ENCODE results near the gene UIMC1. TPM values are rescaled to one million over a fixed set of nuclear protein-coding genes. Genes with fewer than 3 reads are reported as not detected.

The UIMC1 gene
- total RNA-seq, 1 experiment from 2014 or later, result 96.3 TPM

DNA sequence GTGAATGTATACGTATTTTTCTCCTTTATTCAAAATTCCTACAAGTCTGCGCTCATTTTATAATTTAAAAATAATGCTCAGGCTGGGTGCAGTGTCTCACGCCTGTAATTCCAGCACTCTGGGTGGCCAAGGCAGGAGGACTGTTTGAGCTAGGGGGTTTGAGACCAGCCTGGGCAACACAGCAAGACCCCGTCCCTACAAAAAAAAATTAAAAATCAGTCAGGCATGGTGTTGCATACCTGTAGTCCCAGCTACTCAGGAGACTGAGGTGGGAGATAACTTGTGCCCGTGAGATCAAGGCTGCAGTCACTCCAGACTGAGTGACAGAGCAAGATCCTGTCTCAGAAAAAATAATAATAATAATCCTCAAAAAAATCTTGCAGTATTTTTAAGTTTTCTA is 7.8 kb downstream of the UIMC1 start:
- no peaks in the 10 kb centered on the region for H3K9me3 Mint-ChIP-seq (ENCODE audit: unreplicated experiment)
- TF ChIP-seq, protein P1, sequence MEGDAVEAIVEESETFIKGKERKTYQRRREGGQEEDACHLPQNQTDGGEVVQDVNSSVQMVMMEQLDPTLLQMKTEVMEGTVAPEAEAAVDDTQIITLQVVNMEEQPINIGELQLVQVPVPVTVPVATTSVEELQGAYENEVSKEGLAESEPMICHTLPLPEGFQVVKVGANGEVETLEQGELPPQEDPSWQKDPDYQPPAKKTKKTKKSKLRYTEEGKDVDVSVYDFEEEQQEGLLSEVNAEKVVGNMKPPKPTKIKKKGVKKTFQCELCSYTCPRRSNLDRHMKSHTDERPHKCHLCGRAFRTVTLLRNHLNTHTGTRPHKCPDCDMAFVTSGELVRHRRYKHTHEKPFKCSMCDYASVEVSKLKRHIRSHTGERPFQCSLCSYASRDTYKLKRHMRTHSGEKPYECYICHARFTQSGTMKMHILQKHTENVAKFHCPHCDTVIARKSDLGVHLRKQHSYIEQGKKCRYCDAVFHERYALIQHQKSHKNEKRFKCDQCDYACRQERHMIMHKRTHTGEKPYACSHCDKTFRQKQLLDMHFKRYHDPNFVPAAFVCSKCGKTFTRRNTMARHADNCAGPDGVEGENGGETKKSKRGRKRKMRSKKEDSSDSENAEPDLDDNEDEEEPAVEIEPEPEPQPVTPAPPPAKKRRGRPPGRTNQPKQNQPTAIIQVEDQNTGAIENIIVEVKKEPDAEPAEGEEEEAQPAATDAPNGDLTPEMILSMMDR (IDR thresholded peaks at IDR 0.05; ENCODE audit: unreplicated experiment), result no peak
- no peak overlapping the region for H3K27ac Mint-ChIP-seq (ENCODE audit: low read depth, unreplicated experiment)
- H3K36me3 Mint-ChIP-seq (ENCODE audit: insufficient read depth, unreplicated experiment), result peaks cover 15% of the 10 kb centered on the region
- no TSS peak for BruUV-seq (replicated peaks)
- intact Hi-C loops (cut with micrococcal nuclease), result no loop called here
- POLR2A ChIA-PET, result no interaction called here
- no peak for DNase-seq (ENCODE audit: unreplicated experiment)
- peaks cover 53% of the 10 kb centered on the region for H3K4me1 Mint-ChIP-seq (ENCODE audit: insufficient read depth, unreplicated experiment)
- CTCF ChIA-PET, result no interaction called here
- no peak overlapping the region for H3K4me3 Mint-ChIP-seq (ENCODE audit: unreplicated experiment)
- no peaks in the 10 kb centered on the region for H3K27me3 Mint-ChIP-seq (ENCODE audit: insufficient read depth, unreplicated experiment)

DNA sequence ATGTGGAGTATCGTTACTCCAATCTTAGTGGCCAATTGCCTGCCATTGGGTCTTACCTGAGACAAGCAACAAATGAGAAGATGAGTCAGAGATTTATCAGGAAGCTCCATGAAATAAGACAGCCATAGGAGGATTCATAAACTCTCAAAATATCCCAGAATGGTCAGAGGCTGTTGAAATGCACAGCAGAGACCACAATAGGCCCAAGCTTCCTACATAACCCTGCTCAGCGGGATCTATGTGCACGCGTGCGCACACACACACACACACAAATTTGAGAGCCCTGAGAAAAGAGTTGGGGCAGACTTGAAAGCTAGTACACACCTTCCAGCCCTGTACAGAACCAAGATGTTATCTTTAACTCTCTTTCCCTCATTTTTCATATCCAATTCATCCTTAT is 9.8 kb downstream of the UIMC1 start:
- no peaks in the 10 kb centered on the region for H3K27me3 Mint-ChIP-seq (ENCODE audit: insufficient read depth, unreplicated experiment)
- peaks cover 48% of the 10 kb centered on the region for H3K4me1 Mint-ChIP-seq (ENCODE audit: insufficient read depth, unreplicated experiment)
- no peaks in the 10 kb centered on the region for H3K9me3 Mint-ChIP-seq (ENCODE audit: unreplicated experiment)
- DNase-seq (ENCODE audit: unreplicated experiment), result peak; percentile 49
- CTCF ChIA-PET, result interaction anchor here (0.9 to 1.9 kb wide), 8 partner anchors 9 to 336 kb away, joined by 3 to 14 read pairs (median 6); partner anchors contain the start of gene ZNF346
- no peak overlapping the region for H3K4me3 Mint-ChIP-seq (ENCODE audit: unreplicated experiment)
- POLR2A ChIA-PET, result interaction anchor here (0.7 to 1.9 kb wide), 3 partner anchors 9 to 26 kb away, joined by 3 to 21 read pairs (median 5); partner anchors contain the start of genes UIMC1 and ZNF346
- TF ChIP-seq, protein P1 (IDR thresholded peaks at IDR 0.05; ENCODE audit: unreplicated experiment), result no peak
- peak overlapping the region; percentile 59 for H3K27ac Mint-ChIP-seq (ENCODE audit: low read depth, unreplicated experiment)
- H3K36me3 Mint-ChIP-seq (ENCODE audit: insufficient read depth, unreplicated experiment), result peaks cover 18% of the 10 kb centered on the region
- no TSS peak for BruUV-seq (replicated peaks)
- intact Hi-C loops (cut with micrococcal nuclease), result no loop called here

GRCh38 chr5:176995896-176996767 is 10.4 kb downstream of the UIMC1 start:
- BruUV-seq (replicated peaks), result no TSS peak
- H3K4me3 Mint-ChIP-seq (ENCODE audit: unreplicated experiment), result no peak overlapping the region

DNA sequence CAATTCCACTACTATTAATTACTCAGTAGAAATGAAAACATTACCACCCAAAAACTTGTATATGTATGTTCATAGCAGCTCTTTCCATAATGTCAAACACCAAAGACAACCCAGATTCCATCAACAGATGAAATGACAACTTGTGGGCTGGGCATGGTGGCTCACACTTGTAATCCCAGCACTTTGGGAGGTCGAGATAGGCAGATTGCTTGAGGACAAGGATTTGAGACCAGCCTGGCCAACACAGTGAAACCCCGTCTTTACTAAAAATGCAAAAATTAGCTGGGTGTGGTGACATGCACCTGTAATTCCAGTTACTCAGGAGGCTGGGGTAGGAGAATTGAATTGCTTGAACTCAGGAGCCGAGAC is 11.5 kb downstream of the UIMC1 start:
- BruUV-seq (replicated peaks), result no TSS peak
- H3K27ac Mint-ChIP-seq (ENCODE audit: low read depth, unreplicated experiment), result peak overlapping the region; percentile 59
- CTCF ChIA-PET, result interaction anchor here (0.7 to 1.0 kb wide), 3 partner anchors 10 to 1451 kb away, joined by 3 read pairs; no protein-coding TSS in a partner anchor

More at GRCh38 chr5:176995896-176996767, 10.4 kb downstream of the UIMC1 start:
- peak overlapping the region; percentile 59 for H3K27ac Mint-ChIP-seq (ENCODE audit: low read depth, unreplicated experiment)
- POLR2A ChIA-PET, result interaction anchor here (0.7 to 1.9 kb wide), 3 partner anchors 10 to 27 kb away, joined by 3 to 21 read pairs (median 5); partner anchors contain the start of genes UIMC1 and ZNF346
- peaks cover 46% of the 10 kb centered on the region for H3K4me1 Mint-ChIP-seq (ENCODE audit: insufficient read depth, unreplicated experiment)
- no peaks in the 10 kb centered on the region for H3K9me3 Mint-ChIP-seq (ENCODE audit: unreplicated experiment)
- peak; percentile 56 for DNase-seq (ENCODE audit: unreplicated experiment)
- CTCF ChIA-PET, result interaction anchor here (0.7 to 1.9 kb wide), 8 partner anchors 9 to 1450 kb away, joined by 3 to 14 read pairs (median 6); partner anchors contain the start of gene ZNF346
- TF ChIP-seq, protein P1 (IDR thresholded peaks at IDR 0.05; ENCODE audit: unreplicated experiment), result no peak
- peaks cover 23% of the 10 kb centered on the region for H3K36me3 Mint-ChIP-seq (ENCODE audit: insufficient read depth, unreplicated experiment)
- intact Hi-C loops (cut with micrococcal nuclease), result no loop called here
- H3K27me3 Mint-ChIP-seq (ENCODE audit: insufficient read depth, unreplicated experiment), result no peaks in the 10 kb centered on the region

More for the DNA sequence above, 11.5 kb downstream of the UIMC1 start:
- Mint-ChIP-seq H3K27me3 (ENCODE audit: insufficient read depth, unreplicated experiment) (no peaks in the 10 kb centered on the region), H3K36me3 (ENCODE audit: insufficient read depth, unreplicated experiment) (peaks cover 24% of the 10 kb centered on the region), H3K9me3 (ENCODE audit: unreplicated experiment) (no peaks in the 10 kb centered on the region), H3K4me3 (ENCODE audit: unreplicated experiment) (no peak overlapping the region), H3K4me1 (ENCODE audit: insufficient read depth, unreplicated experiment) (peaks cover 41% of the 10 kb centered on the region)
- no peak for DNase-seq (ENCODE audit: unreplicated experiment)
- TF ChIP-seq, protein P1 (IDR thresholded peaks at IDR 0.05; ENCODE audit: unreplicated experiment), result no peak
- POLR2A ChIA-PET, result interaction anchor here (0.6 to 1.2 kb wide), 4 partner anchors 10 to 1151 kb away, joined by 3 to 6 read pairs (median 3); partner anchors contain the start of gene UIMC1
- intact Hi-C loops (cut with micrococcal nuclease), result no loop called here

Data from MCF 10A (cell line).